Endothelial cell of hepatic sinusoid (primary cell): Measurements from ENCODE around the gene GATAD1.
"Not testable (repeated sequence)": the region's sequence is repeated elsewhere in the genome, so short reads cannot be mapped to it uniquely, and the experiment has no call there.

Experiments used
- in situ Hi-C: cut with HindIII; loops from 2 replicates; pipeline ENCODE4 v1.10.0; 2017; ENCODE audit warnings: low sequenced_read_pairs

The GATAD1 gene

GRCh38 chr7:92479146-92479545, 31.9 kb downstream of the GATAD1 start:
- in situ Hi-C loops = not testable (repeated sequence)

- in situ Hi-C loops = not testable (repeated sequence)
Observed at GRCh38 chr7:92483624-92484023, 36.3 kb downstream of the GATAD1 start.

- in situ Hi-C loops = not testable (repeated sequence)
Observed at GRCh38 chr7:92484226-92484625, 36.9 kb downstream of the GATAD1 start.

- in situ Hi-C loops = no loop called here
Observed at GRCh38 chr7:92485267-92485892, 38.1 kb downstream of the GATAD1 start.

GRCh38 chr7:92485974-92486373, 38.7 kb downstream of the GATAD1 start:
- in situ Hi-C loops = no loop called here

GRCh38 chr7:92487804-92488203, 40.5 kb downstream of the GATAD1 start:
- in situ Hi-C loops = no loop called here

DNA sequence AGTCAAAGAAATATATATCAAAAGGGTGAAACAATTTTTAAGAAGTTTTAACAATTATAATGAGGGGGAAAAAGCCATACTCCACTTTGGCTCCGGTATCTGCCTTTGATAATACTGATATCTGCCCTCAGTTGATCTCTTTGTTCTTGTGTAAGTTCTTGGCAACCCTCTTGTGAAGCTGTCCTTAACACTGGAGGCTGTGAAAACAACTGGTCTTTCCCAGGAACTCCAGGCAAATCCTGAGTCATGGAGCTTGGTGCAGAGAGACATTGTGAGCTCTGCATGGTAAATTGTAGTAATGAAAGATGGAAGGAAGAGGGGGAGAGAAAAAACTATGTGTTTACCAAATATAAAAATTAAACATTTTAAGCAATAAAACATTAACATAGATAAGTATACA, 42.4 kb downstream of the GATAD1 start:
- in situ Hi-C loops = no loop called here

DNA sequence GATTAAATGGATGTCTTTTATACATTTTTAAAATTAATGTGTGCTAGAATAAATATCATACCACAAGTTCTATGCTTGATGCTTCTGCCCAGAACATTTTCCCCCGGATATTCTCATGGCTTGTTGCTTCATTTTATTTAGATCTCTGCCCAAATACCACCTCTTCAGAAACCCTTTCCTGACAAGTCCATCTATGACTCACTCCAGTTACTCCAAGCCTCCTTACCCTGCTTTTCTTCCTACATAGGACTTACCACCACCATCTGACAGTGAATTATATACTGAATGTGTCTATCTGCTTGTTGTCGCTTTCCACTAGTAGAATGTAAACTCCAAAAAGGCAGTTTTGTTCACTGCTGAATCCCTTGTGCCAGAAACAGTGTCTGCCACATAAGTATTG, 49.6 kb downstream of the GATAD1 start:
- in situ Hi-C loops = no loop called here

GRCh38 chr7:92498557-92498956, 51.3 kb downstream of the GATAD1 start:
- in situ Hi-C loops = no loop called here

DNA sequence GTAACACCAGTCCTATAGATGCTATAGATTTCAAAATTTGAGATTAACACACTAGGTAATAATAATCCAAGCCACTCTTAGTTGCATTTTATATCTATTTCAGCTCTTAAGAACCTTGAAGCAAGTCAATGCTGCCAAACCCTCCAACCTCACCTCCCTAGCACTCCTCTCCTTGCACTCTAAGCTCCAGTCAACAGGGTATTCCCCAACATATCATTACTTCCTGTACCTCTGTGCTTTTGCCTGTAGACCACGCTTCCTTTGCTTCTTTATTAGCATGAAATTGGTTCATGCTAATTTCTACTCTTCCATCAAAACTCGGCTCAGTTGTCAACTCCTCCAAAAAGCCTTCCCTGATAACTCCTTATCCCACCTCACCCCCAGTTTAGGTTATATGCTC, 56.5 kb downstream of the GATAD1 start:
- in situ Hi-C loops = no loop called here

- in situ Hi-C loops = no loop called here
Observed at GRCh38 chr7:92504563-92504962, 57.3 kb downstream of the GATAD1 start.

GRCh38 chr7:92506363-92506762, 59.1 kb downstream of the GATAD1 start:
- in situ Hi-C loops = no loop called here

GRCh38 chr7:92508946-92509345, 61.7 kb downstream of the GATAD1 start:
- in situ Hi-C loops = no loop called here
